Common myeloid progenitor, CD34-positive (primary cell): ENCODE data around the gene MPP3.

Source experiments
- CTCF ChIA-PET: fragments of 350-600 bp; sonication (Branson Sonifier 250); formaldehyde crosslinking; loops from one replicate; lab custom pipeline; 2021; ENCODE audit warnings: antibody characterized with exemption; lab: Charles Lee
- POLR2A ChIA-PET: fragments of 350-600 bp; sonication (Branson Sonifier 250); formaldehyde crosslinking; loops from one replicate; lab custom pipeline; 2021; ENCODE audit warnings: antibody characterized with exemption; lab: Charles Lee
- DNase-seq, 3 donors: peaks; one replicate each; pipeline versions ENCODE4 v3.0.0 to v3.0.0-alpha.2; 2013
- H3K27ac ChIP-seq, 2 experiments: 1 replicate in 1 of 2; 2 replicates in 1 of 2; pipeline ENCODE4 v1.7.0; 2013; ENCODE audit warnings: inconsistent platforms in 2 of 2, low read length in 2 of 2, mild to moderate bottlenecking in 2 of 2, low read depth in 1 of 2, moderate library complexity in 1 of 2; ENCODE audit not compliant: severe bottlenecking in 2 of 2, insufficient read depth in 1 of 2, poor library complexity in 1 of 2
- H3K27me3 ChIP-seq, 5 experiments: replicated peaks in 2 of 5; 1 replicate in 3 of 5; 2 replicates in 2 of 5; pipeline versions ENCODE4 v1.6.1 to v1.7.0; 2013; ENCODE audit warnings: low read length in 4 of 5, mild to moderate bottlenecking in 2 of 5, moderate library complexity in 2 of 5, inconsistent platforms in 1 of 5; ENCODE audit not compliant: insufficient read depth in 5 of 5, control insufficient read depth in 4 of 5
- H3K36me3 ChIP-seq, 4 experiments: 1 replicate in 2 of 4; 2 replicates in 2 of 4; pipeline versions ENCODE4 v1.6.1 to v1.7.0; 2013; ENCODE audit warnings: low read length in 3 of 4, control low read depth in 1 of 4, mild to moderate bottlenecking in 1 of 4; ENCODE audit not compliant: control insufficient read depth in 4 of 4, insufficient read depth in 4 of 4
- H3K4me1 ChIP-seq, 4 experiments: 1 replicate in 3 of 4; 2 replicates in 1 of 4; pipeline versions ENCODE4 v1.6.1 to v1.7.1; 2013; ENCODE audit warnings: low read length in 3 of 4, mild to moderate bottlenecking in 3 of 4, control low read depth in 1 of 4, inconsistent platforms in 1 of 4, moderate library complexity in 1 of 4; ENCODE audit not compliant: control insufficient read depth in 4 of 4, insufficient read depth in 4 of 4; ENCODE audit errors: control extremely low read depth in 1 of 4
- H3K4me3 ChIP-seq, 7 experiments: 1 replicate in 4 of 7; 2 replicates in 3 of 7; pipeline versions ENCODE4 v1.5.1 to v1.7.0; 2013; ENCODE audit warnings: mild to moderate bottlenecking in 7 of 7, low read length in 6 of 7, moderate library complexity in 6 of 7, inconsistent platforms in 2 of 7, low read depth in 2 of 7, control low read depth in 1 of 7; ENCODE audit not compliant: insufficient read depth in 4 of 7, control insufficient read depth in 1 of 7; ENCODE audit errors: extremely low read depth in 1 of 7
- H3K9me3 ChIP-seq, 5 experiments: 1 replicate in 4 of 5; 2 replicates in 1 of 5; pipeline versions ENCODE4 v1.6.1 to v1.7.1; 2013; ENCODE audit warnings: low read length in 4 of 5, mild to moderate bottlenecking in 2 of 5, inconsistent platforms in 1 of 5, low read depth in 1 of 5, moderate library complexity in 1 of 5; ENCODE audit not compliant: control insufficient read depth in 4 of 5, insufficient read depth in 2 of 5; ENCODE audit errors: control extremely low read depth in 1 of 5
- whole genome bisulfite sequencing: methylation state at CpG from one replicate; pipeline ENCODE4 v1.1.5; 2013; ENCODE audit not compliant: insufficient coverage; 5-methylcytosine and 5-hydroxymethylcytosine counted together

Gene MPP3

DNA sequence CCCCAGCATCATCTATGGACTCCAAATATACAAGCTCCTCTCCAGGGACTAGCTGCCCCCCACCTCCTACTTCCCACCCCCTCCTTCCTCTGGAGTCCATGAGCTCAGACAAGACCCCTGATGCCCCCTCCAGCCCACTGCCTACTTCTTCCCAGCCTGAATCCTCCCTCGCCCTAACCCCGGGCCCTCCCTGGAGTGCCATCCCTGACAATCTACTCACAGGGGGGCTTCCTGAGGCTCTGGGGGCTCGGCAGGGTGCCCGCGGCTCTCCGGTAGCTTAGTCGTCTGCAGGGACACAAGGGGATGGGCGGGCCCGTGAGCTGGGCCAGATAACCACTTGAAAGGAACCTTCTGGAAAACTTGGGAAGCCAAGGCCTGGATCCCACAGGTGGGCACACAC lies 15.1 kb downstream of the MPP3 start:
- no peak for DNase-seq
- ChIA-PET POLR2A (interaction anchor here (0.7 kb wide), 1 partner anchor 35 kb away, joined by 3 read pairs; no protein-coding TSS in a partner anchor), CTCF (interaction anchor here (1.1 to 1.7 kb wide), 4 partner anchors 9 to 29 kb away, joined by 3 to 4 read pairs (median 4); partner anchors contain the start of gene CD300LG)
- Histone ChIP-seq H3K27me3 (no peaks in the 10 kb centered on the region), H3K9me3 (no peaks in the 10 kb centered on the region), H3K27ac (no peak overlapping the region), H3K4me1 (no peaks in the 10 kb centered on the region), H3K4me3 (no peak overlapping the region), H3K36me3 (peaks cover 0 to 23% (median 4%) of the 10 kb centered on the region in 4 experiments)
- WGBS = 100% methylated on average over 7 of the region's 9 CpGs

DNA sequence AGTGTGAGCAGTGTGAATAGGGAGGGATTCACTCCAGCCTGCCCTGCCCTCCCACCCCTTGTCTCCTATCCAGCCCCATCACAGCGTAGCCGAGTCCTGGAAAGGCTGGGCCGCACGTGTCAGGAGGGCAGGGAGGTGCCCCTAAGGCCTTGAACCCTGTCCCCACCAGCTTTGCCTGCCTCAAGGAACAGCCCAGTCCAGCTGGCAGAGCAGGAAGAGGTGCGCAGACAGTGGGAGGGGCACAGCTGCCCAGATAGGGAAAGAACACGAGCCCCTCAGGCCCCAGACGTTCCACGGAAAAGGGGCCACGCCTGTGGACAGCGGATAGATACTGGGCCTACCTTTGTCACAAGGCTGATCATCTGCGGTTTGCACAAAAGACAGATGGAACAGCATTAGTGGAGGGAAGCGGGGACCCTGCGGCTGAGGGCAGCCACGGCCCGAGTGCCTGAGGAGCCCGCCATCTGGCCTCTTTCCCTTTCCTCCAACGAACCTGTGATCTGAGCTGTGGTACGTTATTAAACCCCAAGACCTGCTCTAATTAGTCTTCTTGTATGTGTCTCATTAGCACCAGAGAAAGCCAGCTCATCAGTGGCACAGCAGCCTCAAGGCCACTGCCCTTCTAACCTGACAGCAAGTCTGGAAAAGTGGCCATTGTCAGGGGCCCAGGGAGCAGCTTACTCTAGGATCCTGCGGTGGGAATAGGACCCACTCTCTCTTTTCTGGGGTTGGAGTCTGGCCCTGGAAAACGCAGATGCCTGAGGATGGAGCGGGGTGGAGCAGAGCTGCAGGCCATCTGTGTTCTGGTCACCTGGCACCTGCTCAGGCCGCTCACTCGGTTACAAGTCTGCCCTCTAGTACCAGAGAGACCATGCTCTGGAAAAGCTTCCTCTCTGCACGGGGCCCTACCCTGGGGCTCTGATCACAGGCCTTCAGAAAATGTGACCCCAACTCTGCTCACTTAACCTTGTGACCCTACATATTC lies 16.3 kb downstream of the MPP3 start:
- H3K4me1 ChIP-seq = no peaks in the 10 kb centered on the region
- CTCF ChIA-PET = interaction anchor here (0.6 to 1.7 kb wide), 5 partner anchors 14 to 243 kb away, joined by 3 to 4 read pairs (median 4); partner anchors contain the start of gene CD300LG
- POLR2A ChIA-PET = no interaction called here
- H3K4me3 ChIP-seq = no peak overlapping the region
- no peaks in the 10 kb centered on the region for H3K9me3 ChIP-seq
- no peak for DNase-seq
- H3K27me3 ChIP-seq = no peaks in the 10 kb centered on the region
- 95% methylated on average over 20 of the region's 24 CpGs for WGBS
- peaks cover 0 to 29% (median 4%) of the 10 kb centered on the region in 4 experiments for H3K36me3 ChIP-seq
- H3K27ac ChIP-seq = no peak overlapping the region

DNA sequence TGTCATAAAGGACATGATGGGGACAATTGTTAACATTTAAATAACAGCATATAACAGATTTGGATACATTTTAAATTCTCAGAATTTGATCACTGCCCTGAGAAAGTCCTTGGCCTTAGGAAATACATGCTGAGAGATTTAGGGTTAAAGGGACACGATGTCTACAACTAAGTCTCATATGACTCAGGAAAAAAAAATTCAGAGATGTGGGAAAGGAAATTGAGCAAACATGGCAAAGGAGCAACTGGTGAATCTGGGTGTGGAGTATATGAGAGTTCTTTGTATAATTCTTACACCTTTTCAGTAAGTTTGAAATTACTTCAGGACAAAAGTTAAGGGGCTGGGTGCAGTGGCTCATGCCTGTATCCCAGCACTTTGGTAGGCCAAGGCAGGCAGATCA lies 18.2 kb downstream of the MPP3 start:
- Histone ChIP-seq H3K9me3 (no peaks in the 10 kb centered on the region), H3K27ac (no peak overlapping the region), H3K36me3 (peaks cover 0 to 23% (median 4%) of the 10 kb centered on the region in 4 experiments), H3K27me3 (no peaks in the 10 kb centered on the region), H3K4me1 (no peaks in the 10 kb centered on the region), H3K4me3 (no peak overlapping the region)
- 40% methylated on average over 1 of the region's 1 CpG for WGBS
- ChIA-PET POLR2A (no interaction called here), CTCF (no interaction called here)
- DNase-seq = no peak

DNA sequence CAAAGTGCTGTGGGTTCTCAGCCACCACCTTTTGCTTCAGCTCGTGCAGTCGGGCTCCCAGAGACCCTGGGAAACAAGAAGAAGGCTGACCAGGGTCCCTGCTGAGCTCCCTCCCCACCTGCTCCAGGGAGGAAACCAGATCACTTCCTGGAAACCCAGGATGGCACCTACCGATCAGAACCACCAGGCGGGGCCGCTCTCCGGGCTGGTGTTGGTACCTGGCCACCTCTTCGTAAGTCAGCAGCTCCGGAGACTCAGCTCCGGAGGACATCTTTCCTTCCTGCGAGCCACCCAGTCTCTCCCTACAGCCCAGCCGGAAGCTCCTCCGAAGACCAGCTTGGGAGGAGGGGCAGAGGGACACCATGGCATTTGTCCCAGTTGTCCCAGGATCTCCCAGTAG lies 18.9 kb downstream of the MPP3 start:
- Histone ChIP-seq H3K36me3 (peaks cover 0 to 23% (median 4%) of the 10 kb centered on the region in 4 experiments), H3K27me3 (no peaks in the 10 kb centered on the region), H3K9me3 (no peaks in the 10 kb centered on the region), H3K4me3 (no peak overlapping the region), H3K4me1 (no peaks in the 10 kb centered on the region), H3K27ac (no peak overlapping the region)
- ChIA-PET POLR2A (no interaction called here), CTCF (interaction anchor here (1.2 kb wide), 1 partner anchor 65 kb away, joined by 3 read pairs; no protein-coding TSS in a partner anchor)
- 91% methylated on average over 9 of the region's 12 CpGs for WGBS
- no peak for DNase-seq

DNA sequence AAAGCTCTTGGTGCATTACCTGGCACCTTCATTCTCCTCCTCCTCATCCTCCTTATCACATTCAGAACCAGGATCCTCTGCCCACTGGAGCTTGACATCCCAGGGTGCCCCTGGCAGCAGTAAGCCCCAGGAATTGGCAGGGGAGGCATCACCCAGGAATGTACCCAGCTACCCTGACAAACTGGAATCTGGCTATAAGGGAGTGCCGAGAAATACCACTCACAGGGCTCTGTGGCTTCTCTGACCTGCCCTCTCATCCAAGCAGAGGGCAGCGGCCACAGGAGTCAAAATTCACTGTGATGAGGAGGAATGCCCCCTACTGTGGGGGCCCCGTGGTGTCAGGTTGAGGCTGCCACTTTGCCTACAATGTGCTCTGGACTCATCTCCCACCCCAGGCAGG lies 19.6 kb downstream of the MPP3 start:
- Histone ChIP-seq H3K4me1 (no peaks in the 10 kb centered on the region), H3K4me3 (no peak overlapping the region), H3K27me3 (no peaks in the 10 kb centered on the region), H3K27ac (no peak overlapping the region), H3K36me3 (peaks cover 0 to 29% (median 4%) of the 10 kb centered on the region in 4 experiments), H3K9me3 (no peaks in the 10 kb centered on the region)
- no peak for DNase-seq
- 81% methylated on average over 2 of the region's 3 CpGs for WGBS
- ChIA-PET POLR2A (no interaction called here), CTCF (interaction anchor here (1.2 kb wide), 1 partner anchor 65 kb away, joined by 3 read pairs; no protein-coding TSS in a partner anchor)

DNA sequence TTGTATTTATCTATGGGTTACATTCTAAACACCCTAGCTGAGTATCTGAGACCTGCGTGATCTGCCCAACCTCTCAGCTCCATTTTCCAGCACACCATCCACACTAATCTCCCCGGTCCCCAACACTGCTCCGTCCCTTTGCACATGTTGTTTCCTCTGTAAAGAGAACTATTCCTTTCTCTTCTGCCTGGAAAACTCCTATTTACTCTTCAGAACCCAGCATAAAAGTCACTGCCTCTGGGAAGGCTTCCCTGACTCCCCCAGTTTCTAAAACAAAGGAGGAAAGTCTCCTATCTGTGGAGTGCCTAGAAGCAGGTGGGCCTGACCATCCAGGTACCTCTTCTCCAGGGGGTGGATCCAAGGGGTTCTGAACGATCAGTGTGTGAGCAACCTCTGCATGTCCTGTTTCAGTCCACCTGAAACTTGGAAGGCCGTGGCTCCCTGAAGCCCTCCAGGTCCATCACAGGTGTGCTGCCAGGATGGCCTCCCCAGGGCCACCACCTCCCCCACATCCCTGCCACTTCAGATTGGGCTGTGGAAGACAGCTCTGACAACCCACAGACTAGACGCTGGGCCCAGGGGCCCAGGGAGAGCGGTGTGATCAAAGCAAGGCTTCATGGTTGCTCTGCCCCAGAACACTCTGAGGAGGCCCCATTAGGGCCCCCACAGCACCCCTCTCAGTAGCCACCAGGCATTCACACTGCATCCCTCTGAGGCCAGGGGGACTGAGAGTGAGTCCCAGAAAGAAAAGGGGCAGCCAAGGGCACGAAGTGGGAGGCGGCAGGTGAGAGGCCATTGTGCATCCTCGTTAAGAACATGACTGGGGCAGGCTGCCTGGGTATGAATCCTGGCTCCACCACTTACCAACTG lies 20.3 kb downstream of the MPP3 start:
- peaks cover 0 to 31% (median 4%) of the 10 kb centered on the region in 4 experiments for H3K36me3 ChIP-seq
- H3K27me3 ChIP-seq = no peaks in the 10 kb centered on the region
- WGBS = 100% methylated on average over 6 of the region's 10 CpGs
- ChIA-PET CTCF (no interaction called here), POLR2A (interaction anchor here (0.5 kb wide), 1 partner anchor 258 kb away, joined by 7 read pairs; no protein-coding TSS in a partner anchor)
- H3K4me1 ChIP-seq = no peaks in the 10 kb centered on the region
- no peak for DNase-seq
- no peaks in the 10 kb centered on the region for H3K9me3 ChIP-seq
- H3K4me3 ChIP-seq = no peak overlapping the region
- H3K27ac ChIP-seq = no peak overlapping the region
